Natural killer cell (primary cell): Measurements from ENCODE around the gene TMTC2. TPM values are rescaled to one million over a fixed set of nuclear protein-coding genes. Genes with fewer than 3 reads are reported as not detected.

Source experiments
- ATAC-seq, 3 donors: fragments of 150-1000 bp in 2 of 3; fragments of 200-7000 bp in 1 of 3; cut with Tn5 transposase; 1 replicate in 1 of 3; 2 replicates in 2 of 3; pipeline ENCODE4 v1.10.0; 2021; ENCODE audit warnings: mild to moderate bottlenecking in 2 of 3, moderate library complexity in 2 of 3
- DNase-seq, 2 donors: peaks; one replicate each; pipeline versions ENCODE4 v3.0.0 to v3.0.0-alpha.2; 2013 to 2021; ENCODE audit warnings: mixed read lengths in 1 of 2
- H3K27ac ChIP-seq: one replicate; pipeline ENCODE4 v1.5.1; 2013; ENCODE audit warnings: mild to moderate bottlenecking, low read length
- H3K27me3 ChIP-seq: one replicate; pipeline ENCODE4 v1.6.1; 2013; ENCODE audit warnings: low read length; ENCODE audit not compliant: control insufficient read depth, insufficient read depth
- H3K36me3 ChIP-seq: one replicate; pipeline ENCODE4 v1.6.1; 2013; ENCODE audit warnings: low read length; ENCODE audit not compliant: control insufficient read depth, insufficient read depth
- H3K4me1 ChIP-seq: one replicate; pipeline ENCODE4 v1.6.1; 2013; ENCODE audit warnings: low read length; ENCODE audit not compliant: control insufficient read depth, insufficient read depth
- H3K4me3 ChIP-seq: one replicate; pipeline ENCODE4 v1.5.1; 2013; ENCODE audit warnings: low read length
- H3K9me3 ChIP-seq: one replicate; pipeline ENCODE4 v1.6.1; 2013; ENCODE audit warnings: low read length; ENCODE audit not compliant: control insufficient read depth, insufficient read depth
- H3K27ac Mint-ChIP-seq, 2 donors: one replicate each; pipeline ENCODE4 v1.8.0; 2022; ENCODE audit warnings: mild to moderate bottlenecking in 2 of 2, mixed read lengths in 2 of 2, moderate library complexity in 1 of 2
- H3K27me3 Mint-ChIP-seq, 2 donors: one replicate each; pipeline ENCODE4 v1.8.0; 2022; ENCODE audit warnings: low read depth in 2 of 2, mixed read lengths in 2 of 2
- H3K36me3 Mint-ChIP-seq: one replicate; pipeline ENCODE4 v1.8.0; 2022; ENCODE audit warnings: mixed read lengths
- H3K4me1 Mint-ChIP-seq, 2 donors: one replicate each; pipeline ENCODE4 v1.8.0; 2022; ENCODE audit warnings: mixed read lengths in 2 of 2
- H3K4me3 Mint-ChIP-seq: one replicate; pipeline ENCODE4 v1.8.0; 2022; ENCODE audit warnings: mild to moderate bottlenecking, moderate library complexity, mixed read lengths
- H3K9me3 Mint-ChIP-seq, 2 donors: one replicate each; pipeline ENCODE4 v1.8.0; 2022; ENCODE audit warnings: mixed read lengths in 2 of 2
- WGBS: methylation state at CpG from one replicate; pipeline ENCODE4 v1.1.7; 2013; ENCODE audit warnings: missing lambda C conversion rate; ENCODE audit not compliant: insufficient coverage; 5-methylcytosine and 5-hydroxymethylcytosine counted together
- intact Hi-C: fragments of 100-400 bp; cut with micrococcal nuclease; formaldehyde crosslinking; loops from one replicate; pipeline ENCODE4 v1.14.2; 2022
- total RNA-seq, 4 donors: library from RNA; stranded (reverse); fragments of 120-200 nt in 1 of 4; gene quantifications; one replicate each; pipeline versions ENCODE4 v1.2.3 to v1.2.4, GENCODE V29; 2013 to 2022
- TF ChIP-seq, protein P1 (sequence below): fragments of 200-600 bp; IDR thresholded peaks from one replicate; pipeline ENCODE4 v1.8.0; 2022; ENCODE audit warnings: antibody characterized with exemption

TMTC2 gene
- total RNA-seq, 3 donors from 2014 or later (not counting 1 experiment from before 2014, with no cell fraction given) = 1.4 to 2.3 (median 1.6) TPM

DNA sequence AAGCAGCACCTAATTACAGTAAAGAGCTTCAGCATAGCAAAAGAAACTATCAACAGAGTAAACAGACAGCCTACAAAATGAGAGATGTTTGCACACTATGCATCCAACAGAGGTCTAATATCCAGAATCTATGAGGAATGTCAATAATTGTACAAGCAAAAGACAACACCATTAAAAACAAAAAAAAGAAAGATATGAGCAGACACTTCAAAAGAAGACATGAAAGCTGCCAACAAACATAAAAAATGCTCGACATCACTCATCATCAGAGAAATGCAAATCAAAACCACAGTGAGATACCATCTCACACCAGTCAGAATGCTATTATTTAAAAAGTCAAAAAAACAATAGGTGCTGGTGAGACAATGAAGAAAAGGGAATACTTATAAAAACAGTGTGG is 273.1 kb downstream of the TMTC2 start:
- Mint-ChIP-seq H3K9me3 (peaks cover 13 to 16% of the 10 kb centered on the region in 2 donors), H3K27ac (no peak overlapping the region), H3K27me3 (no peaks in the 10 kb centered on the region), H3K4me3 (no peak overlapping the region), H3K4me1 (no peaks in the 10 kb centered on the region), H3K36me3 (peaks cover 9% of the 10 kb centered on the region)
- H3K4me1 ChIP-seq = no peaks in the 10 kb centered on the region
- DNase-seq (no peak), ATAC-seq (no peak)
- TF ChIP-seq, protein P1, sequence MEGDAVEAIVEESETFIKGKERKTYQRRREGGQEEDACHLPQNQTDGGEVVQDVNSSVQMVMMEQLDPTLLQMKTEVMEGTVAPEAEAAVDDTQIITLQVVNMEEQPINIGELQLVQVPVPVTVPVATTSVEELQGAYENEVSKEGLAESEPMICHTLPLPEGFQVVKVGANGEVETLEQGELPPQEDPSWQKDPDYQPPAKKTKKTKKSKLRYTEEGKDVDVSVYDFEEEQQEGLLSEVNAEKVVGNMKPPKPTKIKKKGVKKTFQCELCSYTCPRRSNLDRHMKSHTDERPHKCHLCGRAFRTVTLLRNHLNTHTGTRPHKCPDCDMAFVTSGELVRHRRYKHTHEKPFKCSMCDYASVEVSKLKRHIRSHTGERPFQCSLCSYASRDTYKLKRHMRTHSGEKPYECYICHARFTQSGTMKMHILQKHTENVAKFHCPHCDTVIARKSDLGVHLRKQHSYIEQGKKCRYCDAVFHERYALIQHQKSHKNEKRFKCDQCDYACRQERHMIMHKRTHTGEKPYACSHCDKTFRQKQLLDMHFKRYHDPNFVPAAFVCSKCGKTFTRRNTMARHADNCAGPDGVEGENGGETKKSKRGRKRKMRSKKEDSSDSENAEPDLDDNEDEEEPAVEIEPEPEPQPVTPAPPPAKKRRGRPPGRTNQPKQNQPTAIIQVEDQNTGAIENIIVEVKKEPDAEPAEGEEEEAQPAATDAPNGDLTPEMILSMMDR = no peak
- H3K27me3 ChIP-seq = no peaks in the 10 kb centered on the region
- no peak overlapping the region for H3K4me3 ChIP-seq
- no CpG with 5 or more reads among the region's 1 CpG for WGBS
- H3K36me3 ChIP-seq = no peaks in the 10 kb centered on the region
- peaks cover 3% of the 10 kb centered on the region for H3K9me3 ChIP-seq
- intact Hi-C loops = no loop called here
- no peak overlapping the region for H3K27ac ChIP-seq

DNA sequence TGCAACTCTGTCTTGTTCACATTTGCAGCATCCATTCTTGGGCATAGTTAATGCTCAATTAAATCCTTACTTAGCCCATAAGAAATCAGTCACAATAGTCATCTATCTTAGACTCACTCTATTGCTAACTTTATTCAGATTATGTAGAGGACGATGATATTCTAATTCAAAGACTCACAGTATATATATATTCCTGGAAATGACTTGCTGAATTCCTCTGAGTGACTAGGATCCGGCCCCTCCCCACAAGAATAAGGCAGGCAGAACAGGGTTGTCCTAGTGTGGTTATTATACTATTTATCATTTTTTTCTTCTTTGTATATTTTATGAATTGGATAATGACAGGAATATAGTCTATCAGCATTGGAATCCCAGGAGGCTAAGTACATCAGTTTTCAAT is 275.1 kb downstream of the TMTC2 start:
- TF ChIP-seq, protein P1 = no peak
- no peaks in the 10 kb centered on the region for H3K27me3 Mint-ChIP-seq
- intact Hi-C loops = no loop called here
- H3K4me1 Mint-ChIP-seq = no peaks in the 10 kb centered on the region
- no peak overlapping the region for H3K4me3 Mint-ChIP-seq
- no peaks in the 10 kb centered on the region for H3K27me3 ChIP-seq
- H3K27ac Mint-ChIP-seq = no peak overlapping the region
- H3K9me3 ChIP-seq = peaks cover 3% of the 10 kb centered on the region
- ATAC-seq (no peak), DNase-seq (no peak)
- H3K9me3 Mint-ChIP-seq = peaks cover 11 to 13% of the 10 kb centered on the region in 2 donors
- WGBS = no CpG with 5 or more reads among the region's 2 CpGs
- H3K36me3 Mint-ChIP-seq = peaks cover 9% of the 10 kb centered on the region
- no peak overlapping the region for H3K4me3 ChIP-seq
- no peaks in the 10 kb centered on the region for H3K36me3 ChIP-seq
- no peaks in the 10 kb centered on the region for H3K4me1 ChIP-seq
- H3K27ac ChIP-seq = no peak overlapping the region

DNA sequence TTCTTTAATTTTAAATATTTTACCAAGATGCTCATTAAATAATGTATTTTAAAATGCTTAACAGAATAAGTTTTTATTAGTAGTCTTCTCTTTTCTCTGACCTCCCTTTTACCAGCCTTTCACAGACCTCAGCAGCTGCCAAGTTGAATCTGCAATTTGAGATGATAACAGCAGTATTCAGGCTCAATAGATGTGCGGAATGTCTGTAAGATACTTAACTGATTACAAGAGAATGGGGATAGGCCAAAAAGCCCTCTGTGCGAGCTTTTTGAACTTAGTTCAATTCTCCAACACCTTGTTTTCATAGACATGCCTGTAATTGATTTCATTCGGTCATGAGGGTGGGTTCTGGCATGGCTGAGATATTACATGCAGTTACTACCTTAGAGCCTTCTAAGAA is 277.2 kb downstream of the TMTC2 start:
- intact Hi-C loops = no loop called here
- Mint-ChIP-seq H3K9me3 (peaks cover 6 to 11% of the 10 kb centered on the region in 2 donors), H3K36me3 (no peaks in the 10 kb centered on the region), H3K27me3 (no peaks in the 10 kb centered on the region), H3K27ac (no peak overlapping the region), H3K4me1 (no peaks in the 10 kb centered on the region), H3K4me3 (no peak overlapping the region)
- TF ChIP-seq, protein P1 = no peak
- WGBS = 96% methylated on average over 2 of the region's 3 CpGs
- no peak overlapping the region for H3K4me3 ChIP-seq
- H3K9me3 ChIP-seq = no peaks in the 10 kb centered on the region
- DNase-seq (no peak), ATAC-seq (no peak)
- no peaks in the 10 kb centered on the region for H3K27me3 ChIP-seq
- no peak overlapping the region for H3K27ac ChIP-seq
- H3K4me1 ChIP-seq = no peaks in the 10 kb centered on the region
- H3K36me3 ChIP-seq = no peaks in the 10 kb centered on the region

DNA sequence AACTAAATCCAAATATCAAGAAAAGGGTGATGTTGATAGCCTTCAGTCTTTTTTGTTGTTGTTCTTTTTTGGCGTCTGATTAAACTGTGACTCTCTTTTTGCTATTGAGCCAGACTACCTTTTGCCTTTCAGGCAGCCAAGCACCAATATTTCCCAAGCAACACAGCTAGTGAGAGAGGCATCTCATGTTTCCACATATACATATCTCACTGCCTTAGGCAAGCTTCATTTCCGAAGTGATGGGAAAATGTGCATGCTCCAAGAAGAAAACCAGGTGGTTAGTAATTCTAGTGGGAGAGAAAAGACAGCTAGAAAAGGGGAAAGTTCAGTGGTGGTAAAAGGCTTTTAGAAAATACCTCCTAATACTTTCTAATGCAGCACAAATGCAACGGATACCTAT is 277.7 kb downstream of the TMTC2 start:
- no peaks in the 10 kb centered on the region for H3K27me3 ChIP-seq
- H3K4me3 Mint-ChIP-seq = no peak overlapping the region
- no peak overlapping the region for H3K27ac Mint-ChIP-seq
- no peak overlapping the region for H3K27ac ChIP-seq
- DNase-seq (no peak), ATAC-seq (no peak)
- H3K36me3 ChIP-seq = no peaks in the 10 kb centered on the region
- H3K4me1 Mint-ChIP-seq = no peaks in the 10 kb centered on the region
- H3K4me1 ChIP-seq = no peaks in the 10 kb centered on the region
- H3K36me3 Mint-ChIP-seq = no peaks in the 10 kb centered on the region
- TF ChIP-seq, protein P1 = no peak
- H3K4me3 ChIP-seq = no peak overlapping the region
- H3K27me3 Mint-ChIP-seq = no peaks in the 10 kb centered on the region
- no peaks in the 10 kb centered on the region for H3K9me3 ChIP-seq
- WGBS = 100% methylated on average over 1 of the region's 3 CpGs
- intact Hi-C loops = no loop called here
- peaks cover 6 to 11% of the 10 kb centered on the region in 2 donors for H3K9me3 Mint-ChIP-seq
